ENCODE results near the gene BNIPL.

The BNIPL gene

DNA sequence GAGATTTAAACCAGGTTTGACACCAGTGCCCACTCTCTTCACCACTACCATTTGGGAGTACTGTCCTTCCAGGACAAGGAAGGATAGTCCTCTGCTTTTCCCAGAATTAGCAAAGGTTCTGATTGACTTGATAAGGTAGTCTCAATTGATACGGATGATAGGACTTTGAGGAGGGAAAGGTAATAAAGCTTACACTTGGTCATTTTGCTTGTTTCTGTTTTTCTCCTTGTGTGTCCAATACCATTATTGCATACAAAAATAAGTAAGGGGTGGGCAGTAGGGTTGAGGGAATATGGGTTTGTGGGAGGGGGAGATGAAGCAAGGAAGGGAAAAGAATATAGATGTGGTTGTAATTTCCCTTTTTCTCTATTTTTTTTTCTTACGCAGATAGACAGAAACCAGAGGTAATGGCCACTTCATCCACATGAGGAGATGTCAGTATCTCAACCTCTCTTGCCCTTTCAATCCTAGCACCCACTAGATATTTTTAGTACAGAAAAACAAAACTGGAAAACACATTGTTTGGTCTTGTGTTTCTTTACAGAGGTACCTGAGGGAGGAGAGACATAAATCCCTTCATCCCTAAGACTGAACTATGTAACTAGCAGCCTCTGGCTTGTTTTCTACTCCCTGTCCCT is 13.8 kb downstream of the BNIPL start:
- Histone ChIP-seq H3K4me3 (no peak overlapping the region), H3K27ac (peak overlapping the region in 1 of 21 experiments; percentile 24)

DNA sequence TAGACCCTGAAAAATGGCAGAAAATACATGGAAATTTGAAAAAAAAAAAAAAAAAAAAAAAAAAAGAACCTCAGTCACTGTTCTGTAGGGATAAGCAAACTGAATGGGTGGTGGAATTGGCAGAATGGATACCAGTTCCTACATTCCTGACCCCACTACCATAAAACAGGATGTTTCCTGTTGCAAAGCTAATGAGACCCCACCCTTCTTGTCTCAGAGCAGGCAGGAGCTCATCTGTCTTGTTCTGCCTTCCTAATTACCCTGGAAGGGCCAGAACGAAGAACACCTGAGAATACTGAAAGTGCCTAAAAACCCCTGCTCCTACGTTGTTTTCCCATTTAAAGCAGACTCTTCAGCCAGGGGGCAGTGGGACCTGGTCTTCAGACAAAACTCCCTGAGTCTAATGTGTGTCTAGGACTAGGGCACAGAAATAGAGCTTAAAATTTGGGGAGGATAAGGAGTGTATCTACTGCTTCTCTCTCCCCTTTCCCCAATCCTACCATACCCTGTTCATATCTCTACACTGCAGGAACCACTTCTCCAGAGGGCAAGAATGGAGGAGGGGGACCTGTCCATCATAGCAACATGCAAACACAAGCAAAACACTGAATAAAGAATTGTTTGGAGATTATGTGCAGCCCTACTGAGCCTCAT is 15.1 kb downstream of the BNIPL start:
- no peak overlapping the region for H3K4me3 ChIP-seq
- H3K27ac ChIP-seq = peak overlapping the region in 2 of 21 experiments; percentile 27 to 51

DNA sequence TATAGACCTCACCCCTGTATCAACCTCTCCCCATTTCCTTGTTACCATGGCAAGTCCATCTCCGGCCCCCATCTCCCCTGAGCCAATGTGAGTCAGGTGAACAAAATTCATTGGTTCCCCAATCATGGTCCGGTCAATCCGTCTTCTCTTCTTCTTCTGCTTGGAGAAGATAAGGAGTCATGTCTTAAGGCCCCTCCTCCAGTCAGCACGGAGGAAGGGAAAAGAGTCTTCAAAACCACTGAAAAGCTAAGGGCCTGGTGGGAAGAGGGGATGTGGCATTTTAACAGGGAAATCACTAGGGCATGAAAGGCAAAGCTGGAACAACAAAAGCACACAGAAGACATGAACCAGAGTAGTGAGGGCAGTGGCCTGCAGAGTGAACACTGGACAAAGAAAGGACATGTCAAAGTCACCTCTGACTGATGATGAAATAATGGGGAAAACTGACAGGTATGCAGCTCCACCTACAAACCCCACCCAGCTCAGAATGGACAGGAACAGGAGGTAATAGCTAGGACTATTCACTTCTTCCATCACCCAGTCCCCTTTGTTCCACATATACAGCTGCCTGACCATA is 18.7 kb downstream of the BNIPL start:
- H3K27ac ChIP-seq = peak overlapping the region in 16 of 21 experiments; percentile 6 to 100 (median 96)
- peak overlapping the region in 1 of 7 experiments; percentile 84 for H3K4me3 ChIP-seq

DNA sequence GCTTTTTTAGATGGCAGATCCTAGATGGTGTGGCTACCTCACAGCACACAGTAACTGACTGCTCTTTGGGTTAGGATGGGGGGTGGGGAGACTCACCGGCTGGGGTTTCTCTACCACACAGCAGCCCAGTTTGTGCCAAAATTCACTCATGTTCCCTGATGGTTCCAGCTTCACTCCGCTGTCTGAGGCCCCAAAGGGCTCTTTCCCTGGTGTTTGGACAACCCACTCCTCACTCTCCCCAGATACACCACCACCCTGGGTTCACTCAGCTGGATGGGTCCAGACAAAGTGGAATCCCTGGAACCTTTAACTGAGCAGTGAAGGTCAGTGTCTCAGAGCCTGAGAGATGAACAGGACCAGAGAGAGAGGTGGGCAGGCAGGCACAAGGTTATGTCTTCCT is 19.2 kb downstream of the BNIPL start:
- H3K27ac ChIP-seq = peak overlapping the region in 19 of 21 experiments; percentile 6 to 100 (median 97)

DNA sequence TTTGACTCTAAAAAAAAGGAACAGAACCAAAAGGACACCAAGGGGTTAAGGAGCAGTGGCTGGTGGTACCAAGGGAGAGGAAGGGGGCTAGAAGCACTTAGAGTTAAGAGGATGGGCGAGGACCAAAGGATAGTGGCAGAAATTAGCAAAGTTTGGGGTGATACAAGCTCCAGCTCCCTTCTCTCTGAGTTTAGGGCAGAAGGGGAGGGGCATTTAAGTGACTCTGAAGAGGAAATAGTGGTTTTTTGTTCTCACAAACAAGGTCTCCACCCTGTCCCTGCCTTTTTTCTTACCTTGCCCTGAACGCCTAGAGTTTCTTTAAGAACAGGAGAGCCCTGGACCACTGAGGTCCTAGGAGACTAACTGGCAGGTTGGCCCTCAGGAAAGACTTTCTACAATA is 19.8 kb downstream of the BNIPL start:
- Histone ChIP-seq H3K4me3 (peak overlapping the region in 4 of 7 experiments; percentile 65 to 84 (median 82)), H3K27ac (peak overlapping the region in 19 of 21 experiments; percentile 24 to 100 (median 97))

More for the DNA sequence above, 19.2 kb downstream of the BNIPL start:
- peak overlapping the region in 1 of 7 experiments; percentile 84 for H3K4me3 ChIP-seq

DNA sequence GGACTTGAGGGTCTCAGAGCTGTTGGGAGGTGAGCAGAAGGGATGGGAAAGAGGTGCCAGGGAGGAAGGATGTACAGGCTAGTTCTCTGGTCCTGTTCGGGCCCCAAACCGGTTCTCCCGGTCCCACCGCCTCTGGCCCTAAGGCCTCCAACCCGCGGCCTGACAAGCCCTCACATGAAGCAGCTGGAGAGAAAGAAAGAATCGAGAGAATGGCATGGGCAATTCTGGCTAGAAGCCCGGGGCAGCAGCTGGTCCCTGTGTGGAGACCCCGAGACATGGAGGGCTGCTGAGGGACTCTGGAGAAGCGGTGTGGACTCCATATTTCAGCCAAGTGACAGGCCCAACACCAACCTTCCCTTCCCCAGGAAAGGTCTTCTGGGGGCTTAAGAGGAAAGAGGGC is 22.3 kb downstream of the BNIPL start:
- Histone ChIP-seq H3K4me3 (peak overlapping the region; percentile 65 to 86 (median 80)), H3K27ac (peak overlapping the region; percentile 81 to 100 (median 96))

DNA sequence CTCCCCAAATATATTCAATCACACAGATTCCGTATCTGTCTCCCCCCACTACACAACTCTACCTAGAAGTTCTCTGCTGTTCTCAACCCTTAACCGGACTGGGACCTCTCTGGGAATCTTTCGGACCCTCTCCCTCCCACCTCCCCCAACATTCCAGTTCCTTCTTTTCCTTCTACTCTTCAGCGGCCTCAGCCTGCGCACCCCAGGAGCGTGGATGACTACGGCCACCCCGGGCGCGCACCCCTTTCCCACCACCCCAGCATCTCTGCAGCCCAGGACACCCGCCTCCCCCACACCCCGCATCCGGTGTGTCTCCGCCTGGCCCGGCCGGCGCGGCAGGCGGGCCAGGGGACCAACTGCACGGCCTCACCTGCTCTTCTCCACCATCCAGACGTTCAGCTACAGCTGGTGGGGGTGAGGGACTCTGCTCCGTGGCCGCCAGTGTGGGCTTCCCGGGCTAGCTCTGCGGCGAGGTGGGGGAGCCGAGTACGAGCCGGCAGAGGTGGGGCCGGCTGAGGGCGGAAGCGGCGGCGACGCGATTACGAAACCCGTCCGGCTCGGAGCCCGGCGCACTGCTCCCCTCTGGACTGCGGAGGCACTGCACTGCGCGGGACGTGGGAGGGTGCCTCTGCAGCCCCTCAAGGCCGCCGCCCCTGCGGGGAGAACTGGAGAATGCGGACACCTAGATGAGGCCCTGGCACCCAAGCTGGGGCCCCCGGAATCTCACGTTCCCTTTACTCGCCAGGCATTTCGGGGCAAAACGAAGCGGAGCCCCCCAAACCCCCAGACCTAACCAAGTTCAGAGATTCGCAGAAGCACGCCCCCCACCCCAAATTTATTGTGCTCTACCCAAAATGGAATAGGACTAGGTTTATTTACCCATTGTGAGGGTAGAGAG is 23.0 kb downstream of the BNIPL start, which contains the start of gene CDC42SE1:
TSS of gene CDC42SE1 (minus strand) at position 514 of the 898 bp plus-strand sequence. CDS start 3,892 bp downstream, outside the sequence.
- H3K4me3 ChIP-seq = peak within 1 kb of the TSS; percentile 65 to 86 (median 80)
- H3K27ac ChIP-seq = peak within 1 kb of the TSS; percentile 81 to 100 (median 96)

DNA sequence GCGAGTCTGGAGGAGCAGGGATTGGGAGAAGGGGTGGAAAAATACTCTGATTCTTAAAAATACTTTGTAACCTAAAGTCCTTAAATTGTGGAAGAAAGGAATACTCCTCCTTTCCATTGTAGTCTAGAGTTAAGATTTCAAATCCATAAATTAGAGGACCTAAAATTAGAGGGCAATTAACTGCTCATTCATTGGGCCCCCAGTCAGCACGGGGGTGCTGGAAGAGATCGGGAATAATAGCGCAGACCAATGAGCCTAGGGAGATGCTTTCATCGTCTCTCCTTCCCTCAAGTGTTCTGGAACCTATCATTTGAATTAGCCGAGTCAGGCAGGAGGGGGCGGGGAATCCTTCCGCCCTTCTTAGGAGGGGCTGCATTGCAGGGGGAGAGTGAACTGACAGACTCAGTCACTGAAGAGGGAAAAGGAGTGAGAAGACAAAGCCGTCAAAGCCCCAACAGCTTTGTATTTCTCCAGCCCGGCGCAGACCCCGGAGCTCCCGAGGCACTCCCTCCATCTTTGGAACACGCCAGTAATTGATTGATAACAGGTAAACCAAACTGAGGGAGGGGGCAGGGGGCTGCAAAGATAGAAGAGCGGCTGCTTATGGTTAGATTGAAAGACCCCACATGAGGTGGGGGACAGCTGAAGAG is 23.7 kb downstream of the BNIPL start, which contains the start of gene MLLT11:
TSS of gene MLLT11 (plus strand) at position 391 of the 650 bp plus-strand sequence. CDS start 6,828 bp downstream, outside the sequence.
- Histone ChIP-seq H3K4me3 (peak within 1 kb of the TSS; percentile 65 to 86 (median 80)), H3K27ac (peak within 1 kb of the TSS; percentile 81 to 100 (median 96))

DNA sequence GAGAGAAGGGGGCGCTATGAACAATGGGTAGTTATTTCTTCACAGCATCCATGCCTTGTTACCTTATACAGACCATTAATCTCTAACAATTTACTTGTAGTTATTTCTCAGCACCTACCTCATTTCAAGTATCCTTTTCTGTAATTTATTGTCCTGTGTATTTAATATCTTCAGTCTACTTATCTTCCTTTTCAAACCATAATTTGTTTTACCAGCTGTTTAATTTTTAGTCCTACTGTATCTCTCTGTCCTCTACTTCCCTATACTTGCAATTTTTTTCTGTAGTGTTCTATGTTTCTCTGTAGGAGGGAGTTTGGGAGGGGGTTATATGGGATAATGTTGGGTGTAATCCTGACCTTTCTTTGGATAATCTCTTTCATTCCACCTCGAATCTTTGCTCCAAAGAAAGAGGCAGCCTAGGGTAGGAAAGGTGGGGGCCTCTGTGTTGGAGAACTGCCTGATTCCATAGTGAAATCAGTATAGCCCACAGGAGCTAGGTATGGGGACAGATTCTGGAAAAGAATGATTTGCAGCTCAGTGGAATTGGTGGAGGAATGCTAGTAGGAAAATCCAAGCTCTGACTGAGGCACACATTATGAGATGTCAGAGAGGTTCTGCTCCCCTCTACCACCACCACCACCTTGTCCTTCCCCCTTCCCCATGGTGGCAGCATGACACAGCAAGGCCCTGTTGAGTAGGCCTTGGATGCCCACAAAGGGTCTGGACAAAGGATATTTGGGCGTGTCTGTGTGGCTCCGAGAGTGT is 24.5 kb downstream of the BNIPL start:
- Histone ChIP-seq H3K27ac (peak overlapping the region in 16 of 21 experiments; percentile 92 to 100 (median 98)), H3K4me3 (peak overlapping the region; percentile 65 to 86 (median 80))

DNA sequence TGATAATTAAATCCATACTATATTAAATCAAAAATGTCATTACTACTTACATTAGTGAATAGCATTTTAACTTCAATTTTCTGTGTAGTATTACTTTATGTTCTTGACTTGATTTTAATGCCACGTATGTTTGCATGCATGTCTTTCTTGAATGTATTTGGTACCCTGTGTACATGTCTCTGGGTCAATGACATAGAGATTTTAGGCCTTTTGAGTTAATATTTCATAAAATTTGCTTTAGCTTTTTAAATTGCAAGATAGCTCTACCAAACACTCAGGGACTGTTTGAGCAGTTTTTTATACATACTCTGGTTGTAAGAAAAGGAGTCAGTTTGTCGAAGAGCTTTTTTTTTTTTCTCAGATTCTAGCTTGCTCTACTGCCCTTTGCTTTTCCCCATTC is 25.3 kb downstream of the BNIPL start:
- H3K27ac ChIP-seq = no peak overlapping the region
- H3K4me3 ChIP-seq = no peak overlapping the region

DNA sequence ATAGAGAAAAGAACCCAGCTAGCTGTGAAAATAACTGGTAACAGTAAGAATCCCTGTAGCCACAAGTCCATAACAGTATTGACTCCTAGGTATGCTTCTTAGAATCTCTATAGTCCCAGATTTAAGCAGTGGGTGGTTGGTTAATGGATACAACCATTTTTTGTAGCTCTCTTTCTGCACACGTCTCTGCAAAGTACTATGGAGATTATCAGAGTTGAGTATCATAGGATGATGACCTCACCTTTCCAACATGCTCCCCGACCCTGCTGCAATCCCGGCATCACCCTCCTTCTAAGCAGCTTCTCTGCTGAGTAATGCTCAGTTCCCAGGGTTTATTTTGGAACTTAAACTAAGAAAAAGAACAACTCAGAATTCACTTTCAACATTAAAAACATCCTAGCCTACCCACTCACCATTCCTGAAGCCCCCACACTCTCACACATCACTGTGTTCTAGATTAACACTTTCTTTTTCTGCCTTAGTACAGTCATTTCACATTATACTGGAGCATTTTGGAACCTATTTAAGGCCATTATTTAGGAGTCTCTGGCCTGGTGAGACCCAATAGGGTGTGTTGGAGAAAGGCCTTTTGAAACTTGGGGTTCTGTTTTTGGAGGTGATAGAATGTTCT is 26.5 kb downstream of the BNIPL start:
- Histone ChIP-seq H3K27ac (peak overlapping the region in 2 of 21 experiments; percentile 4 to 16), H3K4me3 (no peak overlapping the region)

DNA sequence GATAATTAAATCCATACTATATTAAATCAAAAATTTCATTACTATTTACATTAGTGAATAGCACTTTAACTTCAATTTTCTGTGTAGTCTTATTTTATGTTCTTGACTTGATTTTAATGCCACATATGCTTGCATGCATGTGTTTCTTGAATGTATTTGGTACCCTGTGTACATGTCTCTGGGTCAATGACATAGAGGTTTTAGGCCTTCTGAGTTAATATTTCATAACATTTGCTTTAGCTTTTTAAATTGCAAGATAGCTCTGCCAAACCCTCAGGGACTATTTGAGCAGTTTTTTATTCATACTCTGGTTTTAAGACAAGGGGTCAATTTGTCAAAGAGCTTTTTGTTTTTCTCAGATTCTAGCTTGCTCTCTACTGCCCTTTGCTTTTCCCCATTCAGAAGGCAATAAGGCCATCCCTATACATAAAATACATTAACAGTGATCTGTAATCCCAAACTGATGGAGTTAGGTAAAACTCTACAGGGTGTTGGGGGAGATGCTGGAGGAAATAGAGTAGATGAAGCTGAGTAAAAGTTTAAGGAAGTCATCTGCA is 28.8 kb downstream of the BNIPL start:
- no peak overlapping the region for H3K27ac ChIP-seq
- no peak overlapping the region for H3K4me3 ChIP-seq

DNA sequence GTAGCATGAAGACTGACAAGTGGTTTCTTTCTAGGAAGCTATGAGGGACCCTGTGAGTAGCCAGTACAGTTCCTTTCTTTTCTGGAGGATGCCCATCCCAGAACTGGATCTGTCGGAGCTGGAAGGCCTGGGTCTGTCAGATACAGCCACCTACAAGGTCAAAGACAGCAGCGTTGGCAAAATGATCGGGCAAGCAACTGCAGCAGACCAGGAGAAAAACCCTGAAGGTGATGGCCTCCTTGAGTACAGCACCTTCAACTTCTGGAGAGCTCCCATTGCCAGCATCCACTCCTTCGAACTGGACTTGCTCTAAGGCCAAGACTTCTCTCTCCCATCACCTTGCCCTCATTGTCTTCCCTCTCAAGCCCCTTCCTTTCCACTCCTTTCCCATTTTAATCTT is 30.8 kb downstream of the BNIPL start:
- no peak overlapping the region for H3K4me3 ChIP-seq
- H3K27ac ChIP-seq = no peak overlapping the region

DNA sequence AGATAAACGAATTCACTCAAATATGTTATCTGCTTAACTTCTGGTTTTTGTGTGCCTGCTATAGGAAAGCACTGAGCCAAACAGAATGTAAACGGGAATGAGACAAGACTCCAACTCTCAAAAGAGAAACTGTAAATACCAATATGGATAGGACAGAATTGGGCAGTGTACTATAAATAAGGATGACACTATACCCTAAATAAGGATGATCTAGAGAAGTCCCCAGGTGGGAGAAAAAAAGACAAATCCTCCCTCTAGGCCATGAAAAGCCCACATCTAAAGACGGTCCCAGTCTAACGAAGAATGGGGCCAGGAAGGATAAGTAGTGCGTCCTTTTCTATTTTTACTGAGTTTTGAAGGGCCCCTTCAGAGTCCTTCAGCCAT is 32.7 kb downstream of the BNIPL start:
- H3K27ac ChIP-seq = peak overlapping the region in 7 of 21 experiments; percentile 94 to 100 (median 99)
- no peak overlapping the region for H3K4me3 ChIP-seq

DNA sequence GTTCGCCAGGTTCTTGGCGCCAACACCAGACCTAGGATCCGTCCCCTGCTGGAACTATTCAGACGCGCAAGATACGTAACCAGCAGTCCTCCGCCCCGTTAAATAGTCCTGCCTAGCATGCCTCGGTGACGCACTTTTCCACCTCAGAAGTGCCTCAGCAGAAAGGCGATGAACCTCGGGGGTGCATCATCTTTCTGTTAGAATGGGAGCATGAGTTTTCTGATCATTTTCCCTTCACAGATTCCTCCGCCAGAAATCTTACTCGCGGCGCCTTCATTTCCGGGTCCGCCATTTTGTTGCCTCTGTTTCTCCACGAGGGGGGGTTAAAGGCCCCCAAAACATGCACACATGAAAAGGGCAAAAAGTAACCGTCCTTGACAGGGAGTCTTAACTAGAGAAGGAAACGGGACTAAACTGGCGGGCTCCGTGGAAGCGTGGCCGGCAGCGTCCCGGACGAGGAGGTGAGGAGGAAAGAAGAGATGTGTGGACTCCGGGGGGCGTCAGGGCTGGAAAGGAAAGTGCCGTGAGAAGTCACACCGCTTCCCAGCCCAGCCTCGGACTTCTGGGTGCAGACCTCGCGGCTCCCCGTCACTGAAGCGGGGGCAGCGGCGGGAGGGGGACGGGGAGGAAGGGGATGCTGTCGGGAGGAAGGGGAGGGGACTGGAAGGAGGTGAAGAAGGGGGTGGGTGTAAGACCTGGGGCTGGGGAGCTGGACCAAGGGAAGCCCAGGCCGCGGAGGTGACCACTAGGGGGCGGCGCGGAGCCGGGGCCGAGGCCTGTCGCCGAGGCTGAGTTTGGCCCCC is 34.3 kb downstream of the BNIPL start, which contains the start of gene GABPB2:
TSS of gene GABPB2 (plus strand) at position 288 of the 803 bp plus-strand sequence. CDS start 17,429 bp downstream, outside the sequence.
- H3K4me3 ChIP-seq = peak within 1 kb of the TSS; percentile 57 to 91 (median 69)
- peak within 1 kb of the TSS; percentile 92 to 100 (median 99) for H3K27ac ChIP-seq

DNA sequence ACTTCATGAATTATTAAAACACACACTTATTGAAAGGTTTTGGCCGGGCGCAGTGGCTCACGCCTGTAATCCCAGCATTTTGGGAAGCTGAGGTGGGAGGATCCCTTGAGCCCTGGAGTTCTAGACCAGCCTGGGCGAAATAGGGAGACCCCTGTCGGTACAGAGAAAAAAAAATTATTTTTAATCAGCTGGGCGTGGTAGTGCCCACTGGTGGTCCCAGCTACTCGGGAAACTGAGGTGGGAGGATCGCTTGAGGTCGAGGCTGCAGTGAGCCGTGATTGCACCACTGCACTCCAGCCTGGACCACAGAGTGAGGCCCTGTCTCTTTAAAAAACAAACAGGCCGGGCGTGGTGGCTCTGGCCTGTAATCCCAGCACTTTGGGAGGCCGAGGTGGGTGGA is 35.8 kb downstream of the BNIPL start:
- peak overlapping the region in 8 of 21 experiments; percentile 4 to 99 (median 94) for H3K27ac ChIP-seq
- no peak overlapping the region for H3K4me3 ChIP-seq
